GM23338 (cell line): ENCODE data around the gene DNAJC1. TPM values are rescaled to one million over a fixed set of nuclear protein-coding genes. Genes with fewer than 3 reads are reported as not detected.

ENCODE experiments used
- ATAC-seq: fragments of 200-7000 bp; cut with Tn5 transposase; 3 replicates; pipeline ENCODE4 v1.9.1; 2020
- DNase-seq: peaks from one replicate; pipeline ENCODE4 v3.0.0-alpha.2; 2015; ENCODE audit warnings: low spot score
- H2AFZ ChIP-seq: fragments of 200-600 bp; sonication (generic); 2 replicates; pipeline ENCODE4 v1.8.0; 2016; ENCODE audit warnings: antibody characterized with exemption, mild to moderate bottlenecking, moderate library complexity
- H3F3A ChIP-seq: fragments of 200-600 bp; sonication (generic); replicated peaks from 2 replicates; pipeline ENCODE4 v1.8.0; 2017; ENCODE audit warnings: antibody characterized with exemption, mixed run types, low read depth
- H3K27ac ChIP-seq: fragments of 200-600 bp; sonication (generic); 2 replicates; pipeline ENCODE4 v1.6.1; 2016; ENCODE audit warnings: low read depth
- H3K27me3 ChIP-seq: fragments of 200-600 bp; sonication (generic); 2 replicates; pipeline ENCODE4 v1.8.0; 2016; ENCODE audit warnings: mild to moderate bottlenecking, mixed run types, moderate library complexity; ENCODE audit not compliant: insufficient read depth
- H3K36me3 ChIP-seq: fragments of 200-600 bp; sonication (generic); 2 replicates; pipeline ENCODE4 v1.8.0; 2016; ENCODE audit warnings: mild to moderate bottlenecking; ENCODE audit not compliant: insufficient read depth
- H3K4me1 ChIP-seq: fragments of 200-600 bp; sonication (generic); 2 replicates; pipeline ENCODE4 v1.8.0; 2016; ENCODE audit warnings: mild to moderate bottlenecking, moderate library complexity; ENCODE audit not compliant: insufficient read depth
- H3K4me2 ChIP-seq: fragments of 200-600 bp; sonication (generic); 2 replicates; pipeline ENCODE4 v1.7.1; 2017; ENCODE audit warnings: mixed run types
- H3K4me3 ChIP-seq: fragments of 200-600 bp; sonication (generic); 2 replicates; pipeline ENCODE4 v1.6.1; 2016; ENCODE audit warnings: mixed run types
- H3K79me2 ChIP-seq: fragments of 200-600 bp; sonication (generic); replicated peaks from 2 replicates; pipeline ENCODE4 v1.8.0; 2017; ENCODE audit warnings: mild to moderate bottlenecking; ENCODE audit not compliant: insufficient read depth
- H3K9me2 ChIP-seq: fragments of 200-600 bp; sonication (generic); 2 replicates; pipeline ENCODE4 v1.8.0; 2017; ENCODE audit not compliant: insufficient read depth
- H4K20me1 ChIP-seq: fragments of 200-600 bp; sonication (generic); replicated peaks from 2 replicates; pipeline ENCODE4 v1.8.0; 2017; ENCODE audit warnings: mild to moderate bottlenecking; ENCODE audit not compliant: insufficient read depth
- H3K27ac Mint-ChIP-seq: 2 replicates; pipeline ENCODE4 v1.8.0; 2020; ENCODE audit warnings: inconsistent platforms, mild to moderate bottlenecking, moderate library complexity, mixed read lengths
- H3K27me3 Mint-ChIP-seq: 3 replicates; pipeline ENCODE4 v1.8.0; 2022; ENCODE audit warnings: low read depth, mild to moderate bottlenecking, moderate library complexity, mixed read lengths, inconsistent platforms; ENCODE audit not compliant: insufficient read depth, poor library complexity
- H3K36me3 Mint-ChIP-seq: 3 replicates; pipeline ENCODE4 v1.8.0; 2021; ENCODE audit warnings: low read depth, mild to moderate bottlenecking, inconsistent platforms, moderate library complexity, mixed read lengths
- H3K4me1 Mint-ChIP-seq: 3 replicates; pipeline ENCODE4 v1.8.0; 2020; ENCODE audit warnings: mild to moderate bottlenecking, inconsistent platforms, mixed read lengths
- H3K4me3 Mint-ChIP-seq: 3 replicates; pipeline ENCODE4 v1.8.0; 2021; ENCODE audit warnings: moderate library complexity, mild to moderate bottlenecking, inconsistent platforms, mixed read lengths
- H3K9me3 Mint-ChIP-seq: 3 replicates; pipeline ENCODE4 v1.8.0; 2020; ENCODE audit warnings: moderate library complexity, mild to moderate bottlenecking, inconsistent platforms, mixed read lengths
- CREB1 ChIP-seq: fragments of 250-450 bp; sonication (Bioruptor Pico); IDR thresholded peaks from 2 replicates; pipeline ENCODE4 v1.5.0; 2020; ENCODE audit warnings: low read depth, mild to moderate bottlenecking, moderate library complexity
- ETS1 ChIP-seq: IDR thresholded peaks from 2 replicates; pipeline ENCODE4 v1.6.1; 2016; ENCODE audit warnings: antibody characterized with exemption
- EZH2phosphoT487 ChIP-seq: fragments of 200-600 bp; sonication (generic); IDR thresholded peaks from one replicate; pipeline ENCODE4 v1.8.1; 2018; ENCODE audit warnings: antibody characterized with exemption; ENCODE audit not compliant: unreplicated experiment
- JUNB ChIP-seq: IDR thresholded peaks from one replicate; pipeline ENCODE4 v1.6.1; 2016; ENCODE audit warnings: antibody characterized with exemption; ENCODE audit not compliant: unreplicated experiment
- NANOG ChIP-seq: IDR thresholded peaks from 2 replicates; pipeline ENCODE4 v1.6.1; 2016; ENCODE audit warnings: antibody characterized with exemption, borderline replicate concordance
- POLR2AphosphoS5 ChIP-seq: IDR thresholded peaks from 2 replicates; pipeline ENCODE4 v1.6.1; 2016; ENCODE audit warnings: antibody characterized with exemption, low read depth
- REST ChIP-seq: IDR thresholded peaks from one replicate; pipeline ENCODE4 v1.6.1; 2018; ENCODE audit warnings: antibody characterized with exemption; ENCODE audit not compliant: unreplicated experiment
- STAT1 ChIP-seq: IDR thresholded peaks from one replicate; pipeline ENCODE4 v1.6.1; 2016; ENCODE audit warnings: antibody characterized with exemption; ENCODE audit not compliant: unreplicated experiment
- ZNF114 ChIP-seq: fragments of 250-450 bp; sonication (Bioruptor Pico); IDR thresholded peaks from 2 replicates; pipeline ENCODE4 v1.5.0; 2020; ENCODE audit warnings: mild to moderate bottlenecking, moderate library complexity
- ZNF331 ChIP-seq: fragments of 250-450 bp; sonication (Bioruptor Pico); IDR thresholded peaks from 2 replicates; pipeline ENCODE4 v1.5.0; 2020; ENCODE audit warnings: low read depth, mild to moderate bottlenecking, moderate library complexity
- ZNF462 ChIP-seq: fragments of 250-450 bp; sonication (Bioruptor Pico); IDR thresholded peaks from 2 replicates; pipeline ENCODE4 v1.5.0; 2020; ENCODE audit warnings: mild to moderate bottlenecking, moderate library complexity
- polyA plus RNA-seq: library from polyadenylated mRNA; unstranded; fragments of >200 nt; fragmentation: Nextera tagmentation; extraction: Ambion mirVana; gene quantifications from 2 replicates; pipeline ENCODE4 v1.2.1, GENCODE V29; 2016
- total RNA-seq: library from RNA; depleted of rRNA; stranded (reverse); fragments of >200 nt; shearing (Covaris generic); gene quantifications from 2 replicates; pipeline ENCODE4 v1.2.3, GENCODE V29; 2014

The DNAJC1 gene
- total and polyA plus RNA-seq, 2 experiments from 2014 or later, result 38.6 to 45.3 TPM

GRCh38 chr10:21925851-21926250, 77.7 kb downstream of the DNAJC1 start (continued):
- TF ChIP-seq REST (no peak), ZNF331 (CRISPR knock-in tag) (no peak)

DNA sequence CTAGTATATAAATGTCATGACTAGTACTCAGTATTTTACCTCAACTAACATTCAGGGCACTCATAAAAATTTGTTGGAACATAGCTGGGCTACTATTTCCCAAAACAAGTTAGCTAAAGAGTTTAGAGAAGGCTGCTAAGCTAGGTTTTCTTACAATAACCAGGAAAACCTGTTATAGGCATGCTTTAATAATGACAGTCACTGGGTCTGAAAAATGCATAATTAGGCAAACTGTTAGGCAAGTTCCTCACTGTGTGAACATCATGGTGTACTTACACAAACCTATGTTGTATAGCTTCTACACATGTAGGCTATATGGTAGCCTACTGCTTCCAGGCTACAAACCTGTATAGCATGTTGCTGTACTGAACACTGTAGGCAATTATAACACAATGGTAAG, 79.0 kb downstream of the DNAJC1 start:
- Mint-ChIP-seq H3K27ac (no peak overlapping the region), H3K4me3 (no peak overlapping the region), H3K9me3 (no peaks in the 10 kb centered on the region), H3K27me3 (no peaks in the 10 kb centered on the region), H3K4me1 (peaks cover 33% of the 10 kb centered on the region), H3K36me3 (no peaks in the 10 kb centered on the region)
- no peak for DNase-seq
- no peaks in the 10 kb centered on the region for H3K36me3 ChIP-seq
- H3K4me1 ChIP-seq, result peaks cover 20% of the 10 kb centered on the region; the same call in 1 of the 2 replicates
- H2AFZ ChIP-seq, result no peak overlapping the region
- H3K27me3 ChIP-seq, result no peaks in the 10 kb centered on the region
- no peaks in the 10 kb centered on the region for H3F3A ChIP-seq
- no peak for ATAC-seq
- H3K27ac ChIP-seq, result no peak overlapping the region
- H3K79me2 ChIP-seq, result no peaks in the 10 kb centered on the region
- no peak overlapping the region for H3K4me2 ChIP-seq
- no peaks in the 10 kb centered on the region for H4K20me1 ChIP-seq
- no peaks in the 10 kb centered on the region for H3K9me2 ChIP-seq
- no peak overlapping the region for H3K4me3 ChIP-seq
- TF ChIP-seq ZNF331 (CRISPR knock-in tag) (no peak), EZH2phosphoT487 (no peak), JUNB (no peak), REST (no peak), ETS1 (no peak), POLR2AphosphoS5 (no peak), STAT1 (no peak), CREB1 (CRISPR knock-in tag) (no peak), ZNF462 (CRISPR knock-in tag) (no peak), NANOG (no peak), ZNF114 (CRISPR knock-in tag) (no peak)
